Type B pancreatic cell (in vitro differentiated cells): ENCODE results near the gene GRK6. TPM values are rescaled to one million over a fixed set of nuclear protein-coding genes. Genes with fewer than 3 reads are reported as not detected.

Source experiments
- DNase-seq: peaks from one replicate; pipeline ENCODE4 v3.0.0; 2021; ENCODE audit warnings: mixed read lengths; ENCODE audit not compliant: unreplicated experiment; ENCODE audit errors: extremely low spot score
- H3K27ac Mint-ChIP-seq: 2 replicates; pipeline ENCODE4 v1.8.0; 2021; ENCODE audit warnings: mild to moderate bottlenecking, mixed read lengths
- H3K27me3 Mint-ChIP-seq: 2 replicates; pipeline ENCODE4 v1.8.0; 2021; ENCODE audit warnings: mixed read lengths
- H3K36me3 Mint-ChIP-seq: 2 replicates; pipeline ENCODE4 v1.8.0; 2021; ENCODE audit warnings: mixed read lengths
- H3K4me1 Mint-ChIP-seq: one replicate; pipeline ENCODE4 v1.8.0; 2021; ENCODE audit warnings: mixed read lengths; ENCODE audit not compliant: unreplicated experiment
- H3K4me3 Mint-ChIP-seq: 2 replicates; pipeline ENCODE4 v1.8.0; 2021; ENCODE audit warnings: mild to moderate bottlenecking, mixed read lengths
- H3K9me3 Mint-ChIP-seq: 2 replicates; pipeline ENCODE4 v1.8.0; 2021; ENCODE audit warnings: mixed read lengths
- CTCF ChIP-seq: fragments of 200-600 bp; sonication (generic); conservative IDR thresholded peaks from 2 replicates; pipeline ENCODE4 v1.5.0; 2021; ENCODE audit warnings: antibody characterized with exemption, mild to moderate bottlenecking
- total RNA-seq: library from RNA; stranded (reverse); gene quantifications from 2 replicates; pipeline ENCODE4 v1.2.1, GENCODE V29; 2021; ENCODE audit warnings: low replicate concordance

The GRK6 gene
- total RNA-seq, 1 donor from 2014 or later = 47.3 TPM

- no peaks in the 10 kb centered on the region for H3K4me1 Mint-ChIP-seq
- H3K27ac Mint-ChIP-seq = no peak overlapping the region
- H3K27me3 Mint-ChIP-seq = no peaks in the 10 kb centered on the region
- H3K36me3 Mint-ChIP-seq = peaks cover 16% of the 10 kb centered on the region
- DNase-seq = no peak
- no peaks in the 10 kb centered on the region for H3K9me3 Mint-ChIP-seq
- no peak for TF ChIP-seq CTCF
- H3K4me3 Mint-ChIP-seq = no peak overlapping the region
These were observed 9.5 kb downstream of the GRK6 start for GRCh38 chr5:177435847-177436536.

- Mint-ChIP-seq H3K36me3 (peaks cover 16% of the 10 kb centered on the region), H3K4me1 (no peaks in the 10 kb centered on the region), H3K9me3 (no peaks in the 10 kb centered on the region), H3K27ac (peak overlapping the region; percentile 53), H3K27me3 (no peaks in the 10 kb centered on the region), H3K4me3 (no peak overlapping the region)
- no peak for DNase-seq
- TF ChIP-seq CTCF = no peak
These were observed 11.1 kb downstream of the GRK6 start for GRCh38 chr5:177437623-177438022.

- H3K27me3 Mint-ChIP-seq = no peaks in the 10 kb centered on the region
- TF ChIP-seq CTCF = no peak
- no peak overlapping the region for H3K4me3 Mint-ChIP-seq
- peaks cover 16% of the 10 kb centered on the region for H3K36me3 Mint-ChIP-seq
- no peaks in the 10 kb centered on the region for H3K9me3 Mint-ChIP-seq
- no peak for DNase-seq
- H3K27ac Mint-ChIP-seq = no peak overlapping the region
- H3K4me1 Mint-ChIP-seq = no peaks in the 10 kb centered on the region
These were observed 12.0 kb downstream of the GRK6 start for GRCh38 chr5:177438468-177438867.

- H3K9me3 Mint-ChIP-seq = no peaks in the 10 kb centered on the region
- no peak for TF ChIP-seq CTCF
- no peak overlapping the region for H3K27ac Mint-ChIP-seq
- H3K36me3 Mint-ChIP-seq = peaks cover 16% of the 10 kb centered on the region
- H3K27me3 Mint-ChIP-seq = peaks cover 2% of the 10 kb centered on the region
- no peak overlapping the region for H3K4me3 Mint-ChIP-seq
- DNase-seq = no peak
- H3K4me1 Mint-ChIP-seq = peaks cover 2% of the 10 kb centered on the region
These were observed 13.1 kb downstream of the GRK6 start for GRCh38 chr5:177439518-177440053.

GRCh38 chr5:177440211-177440989 is 13.9 kb downstream of the GRK6 start:
- peaks cover 9% of the 10 kb centered on the region for H3K27me3 Mint-ChIP-seq
- no peak for TF ChIP-seq CTCF
- H3K36me3 Mint-ChIP-seq = peaks cover 16% of the 10 kb centered on the region
- no peak for DNase-seq
- no peak overlapping the region for H3K4me3 Mint-ChIP-seq
- H3K9me3 Mint-ChIP-seq = no peaks in the 10 kb centered on the region
- H3K27ac Mint-ChIP-seq = no peak overlapping the region
- peaks cover 7% of the 10 kb centered on the region for H3K4me1 Mint-ChIP-seq
